DMS114 treated with DMSO at 0.1 percent for 48 hours (cell line): ENCODE results near the gene LBR.
A peak's percentile ranks its signal among the peaks of the same experiment; 100 is the strongest.

Source experiments
- DNase-seq: peaks from one replicate; lab custom pipeline; 2025; ENCODE audit not compliant: unreplicated experiment; lab: John Stamatoyannopoulos, UW

LBR gene

GRCh38 chr1:225446981-225447615 lies 19.3 kb upstream of the LBR start:
- DNase-seq = no peak

GRCh38 chr1:225446595-225446960 lies 18.7 kb upstream of the LBR start:
- DNase-seq = no peak

- no peak for DNase-seq
Measured at GRCh38 chr1:225445639-225446594, 18.1 kb upstream of the LBR start.

GRCh38 chr1:225442123-225442505 lies 14.3 kb upstream of the LBR start:
- no peak for DNase-seq

- DNase-seq = no peak
Measured at GRCh38 chr1:225441314-225442122, 13.7 kb upstream of the LBR start.

- no peak for DNase-seq
Measured at GRCh38 chr1:225440380-225441221, 12.8 kb upstream of the LBR start.

- no peak for DNase-seq
Measured at GRCh38 chr1:225437710-225438437, 10.0 kb upstream of the LBR start.

GRCh38 chr1:225435957-225436392 lies 8.1 kb upstream of the LBR start:
- DNase-seq = no peak

GRCh38 chr1:225435487-225435886 lies 7.6 kb upstream of the LBR start:
- DNase-seq = no peak

- DNase-seq = no peak
Measured at GRCh38 chr1:225435076-225435475, 7.2 kb upstream of the LBR start.

GRCh38 chr1:225434046-225434445 lies 6.2 kb upstream of the LBR start:
- no peak for DNase-seq

- DNase-seq = no peak
Measured at GRCh38 chr1:225431081-225431863, 3.4 kb upstream of the LBR start.

- no peak for DNase-seq
Measured at GRCh38 chr1:225430301-225430700, 2.5 kb upstream of the LBR start.

GRCh38 chr1:225428881-225429455 lies 1.1 kb upstream of the LBR start:
- no peak for DNase-seq

GRCh38 chr1:225428068-225428880 lies 436 bp upstream of the LBR start:
- DNase-seq = peak; percentile 82

- DNase-seq = no peak
Measured at GRCh38 chr1:225426395-225427234, 1.2 kb downstream of the LBR start.

- DNase-seq = no peak
Measured at GRCh38 chr1:225425201-225425786, 2.5 kb downstream of the LBR start.
